Activated CD8-positive, alpha-beta memory T cell treated with anti-CD3 and anti-CD28 coated beads, Interleukin-2, amount 10 ng/mL, durations not matched to agents 7 days and 5 days (primary cell): ENCODE data around the gene SIRPA. TPM values are rescaled to one million over a fixed set of nuclear protein-coding genes. Genes with fewer than 3 reads are reported as not detected.

Experiments
- ATAC-seq: fragments of 150-1000 bp; cut with Tn5 transposase; one replicate; pipeline ENCODE4 v1.10.0; 2021; ENCODE audit warnings: moderate library complexity
- CTCF ChIA-PET: fragments of 350-600 bp; sonication (Branson Sonifier 250); formaldehyde crosslinking; loops from one replicate; lab custom pipeline; 2021; ENCODE audit warnings: antibody characterized with exemption; lab: Charles Lee
- DNase-seq: peaks from one replicate; pipeline ENCODE4 v3.0.0-alpha.2; 2020
- H3K27ac Mint-ChIP-seq: one replicate; pipeline ENCODE4 v1.8.0; 2021; ENCODE audit warnings: mild to moderate bottlenecking, mixed read lengths
- H3K27me3 Mint-ChIP-seq: one replicate; pipeline ENCODE4 v1.8.0; 2021; ENCODE audit warnings: mixed read lengths
- H3K36me3 Mint-ChIP-seq: one replicate; pipeline ENCODE4 v1.8.0; 2021; ENCODE audit warnings: mild to moderate bottlenecking, mixed read lengths
- H3K4me1 Mint-ChIP-seq: one replicate; pipeline ENCODE4 v1.8.0; 2021; ENCODE audit warnings: mixed read lengths
- H3K4me3 Mint-ChIP-seq: one replicate; pipeline ENCODE4 v1.8.0; 2021; ENCODE audit warnings: mild to moderate bottlenecking, moderate library complexity, mixed read lengths
- H3K9me3 Mint-ChIP-seq: one replicate; pipeline ENCODE4 v1.8.0; 2022; ENCODE audit warnings: low read depth, mixed read lengths
- total RNA-seq, 2 experiments: library from RNA; stranded (reverse); gene quantifications; one replicate each; pipeline ENCODE4 v1.2.3, GENCODE V29; 2021

Gene SIRPA
- total RNA-seq, 2 experiments from 2014 or later, result not detected

- CTCF ChIA-PET, result no interaction called here
- peaks cover 30% of the 10 kb centered on the region for H3K27me3 Mint-ChIP-seq
- no peak for ATAC-seq
- no peaks in the 10 kb centered on the region for H3K9me3 Mint-ChIP-seq
- H3K27ac Mint-ChIP-seq, result no peak overlapping the region
- H3K4me3 Mint-ChIP-seq, result no peak overlapping the region
- no peaks in the 10 kb centered on the region for H3K36me3 Mint-ChIP-seq
- H3K4me1 Mint-ChIP-seq, result peaks cover 7% of the 10 kb centered on the region
- no peak for DNase-seq
Observed at GRCh38 chr20:1885940-1886693, 9.1 kb upstream of the SIRPA start.

GRCh38 chr20:1887321-1887720 is 7.9 kb upstream of the SIRPA start:
- ATAC-seq, result no peak
- H3K27me3 Mint-ChIP-seq, result peaks cover 38% of the 10 kb centered on the region
- H3K36me3 Mint-ChIP-seq, result no peaks in the 10 kb centered on the region
- H3K27ac Mint-ChIP-seq, result no peak overlapping the region
- DNase-seq, result no peak
- H3K9me3 Mint-ChIP-seq, result no peaks in the 10 kb centered on the region
- H3K4me3 Mint-ChIP-seq, result no peak overlapping the region
- CTCF ChIA-PET, result no interaction called here
- peaks cover 5% of the 10 kb centered on the region for H3K4me1 Mint-ChIP-seq

DNA sequence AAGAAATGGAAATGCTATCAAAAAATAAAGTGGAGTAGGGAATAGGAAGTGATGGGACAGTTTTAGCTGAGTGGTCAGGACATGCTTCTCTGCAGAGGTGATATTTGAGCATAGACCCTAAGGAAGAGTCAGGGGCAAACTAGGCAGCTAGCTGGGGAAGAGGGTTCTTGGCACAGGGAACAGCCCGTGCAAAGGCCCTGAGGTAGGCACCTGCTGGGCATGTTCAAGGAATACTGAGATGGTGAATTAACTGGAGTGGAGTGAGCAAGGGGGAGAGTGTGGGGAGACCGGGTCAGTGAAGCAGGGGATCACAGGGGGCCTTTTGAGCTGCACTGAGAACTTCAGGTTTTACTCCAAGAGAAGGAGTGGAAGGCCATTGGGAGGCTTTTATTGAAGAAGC is 7.5 kb upstream of the SIRPA start:
- DNase-seq (no peak), ATAC-seq (no peak)
- Mint-ChIP-seq H3K36me3 (no peaks in the 10 kb centered on the region), H3K27me3 (peaks cover 41% of the 10 kb centered on the region), H3K4me3 (no peak overlapping the region), H3K27ac (no peak overlapping the region), H3K9me3 (no peaks in the 10 kb centered on the region), H3K4me1 (peaks cover 4% of the 10 kb centered on the region)
- CTCF ChIA-PET, result no interaction called here

GRCh38 chr20:1888796-1889463 is 6.3 kb upstream of the SIRPA start:
- Mint-ChIP-seq H3K27me3 (peaks cover 50% of the 10 kb centered on the region), H3K27ac (no peak overlapping the region), H3K9me3 (no peaks in the 10 kb centered on the region), H3K4me3 (no peak overlapping the region), H3K4me1 (no peaks in the 10 kb centered on the region), H3K36me3 (no peaks in the 10 kb centered on the region)
- CTCF ChIA-PET, result no interaction called here
- no peak for DNase-seq
- ATAC-seq, result no peak

DNA sequence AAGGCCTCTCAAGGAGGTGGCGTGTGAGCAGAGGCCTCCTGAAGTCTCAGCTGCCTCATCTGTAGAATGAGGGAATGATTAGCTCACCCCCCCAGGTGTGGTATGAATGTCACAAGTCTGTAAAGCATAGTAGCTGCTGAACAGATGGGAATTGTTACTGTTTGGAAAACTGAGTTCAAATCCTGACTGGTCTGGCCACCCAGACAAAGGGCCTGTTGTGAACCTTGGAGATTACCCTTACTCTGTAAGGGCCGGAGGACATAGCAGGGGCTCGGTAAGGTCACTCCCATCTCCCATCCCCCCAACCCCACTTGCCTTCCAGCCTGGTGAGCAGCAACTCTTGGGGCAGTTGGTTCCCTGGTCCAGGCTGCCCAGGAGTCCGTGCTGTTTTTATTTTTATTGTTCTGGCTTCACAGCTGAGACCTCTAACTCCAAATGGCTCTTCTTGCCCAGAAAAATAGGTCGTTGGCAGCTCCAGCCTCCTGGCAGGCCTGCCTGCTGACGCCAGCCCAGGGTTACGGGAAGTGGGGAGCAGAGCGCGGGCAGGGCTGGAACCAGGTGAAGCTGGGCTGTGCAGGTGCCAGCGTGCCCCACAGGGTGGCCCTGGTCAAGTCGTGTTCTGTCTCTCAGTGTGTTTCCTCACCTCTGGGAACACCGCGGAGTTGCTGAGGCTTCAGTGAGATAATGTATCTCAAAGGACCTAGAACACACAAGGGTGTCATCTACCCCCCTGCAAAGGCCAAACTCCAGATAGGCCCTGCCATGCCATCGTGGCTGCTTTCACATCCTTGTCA is 4.5 kb upstream of the SIRPA start:
- DNase-seq (no peak), ATAC-seq (no peak)
- Mint-ChIP-seq H3K27me3 (peaks cover 54% of the 10 kb centered on the region), H3K4me3 (no peak overlapping the region), H3K9me3 (no peaks in the 10 kb centered on the region), H3K4me1 (no peaks in the 10 kb centered on the region), H3K27ac (no peak overlapping the region), H3K36me3 (no peaks in the 10 kb centered on the region)
- CTCF ChIA-PET, result no interaction called here

GRCh38 chr20:1891263-1892118 is 3.7 kb upstream of the SIRPA start:
- DNase-seq, result no peak
- Mint-ChIP-seq H3K9me3 (no peaks in the 10 kb centered on the region), H3K27ac (no peak overlapping the region), H3K27me3 (peaks cover 62% of the 10 kb centered on the region), H3K4me3 (no peak overlapping the region), H3K36me3 (no peaks in the 10 kb centered on the region), H3K4me1 (no peaks in the 10 kb centered on the region)
- ATAC-seq, result no peak
- CTCF ChIA-PET, result no interaction called here

GRCh38 chr20:1892119-1892385 is 3.2 kb upstream of the SIRPA start:
- ATAC-seq (no peak), DNase-seq (no peak)
- Mint-ChIP-seq H3K4me3 (no peak overlapping the region), H3K27me3 (peaks cover 66% of the 10 kb centered on the region), H3K36me3 (no peaks in the 10 kb centered on the region), H3K9me3 (no peaks in the 10 kb centered on the region), H3K27ac (no peak overlapping the region), H3K4me1 (no peaks in the 10 kb centered on the region)
- CTCF ChIA-PET, result no interaction called here

- no peak for DNase-seq
- Mint-ChIP-seq H3K27ac (no peak overlapping the region), H3K27me3 (peaks cover 71% of the 10 kb centered on the region), H3K36me3 (no peaks in the 10 kb centered on the region), H3K4me3 (no peak overlapping the region), H3K9me3 (no peaks in the 10 kb centered on the region), H3K4me1 (no peaks in the 10 kb centered on the region)
- ATAC-seq, result no peak
- CTCF ChIA-PET, result no interaction called here
Observed at GRCh38 chr20:1893721-1894470, 1.3 kb upstream of the SIRPA start.

DNA sequence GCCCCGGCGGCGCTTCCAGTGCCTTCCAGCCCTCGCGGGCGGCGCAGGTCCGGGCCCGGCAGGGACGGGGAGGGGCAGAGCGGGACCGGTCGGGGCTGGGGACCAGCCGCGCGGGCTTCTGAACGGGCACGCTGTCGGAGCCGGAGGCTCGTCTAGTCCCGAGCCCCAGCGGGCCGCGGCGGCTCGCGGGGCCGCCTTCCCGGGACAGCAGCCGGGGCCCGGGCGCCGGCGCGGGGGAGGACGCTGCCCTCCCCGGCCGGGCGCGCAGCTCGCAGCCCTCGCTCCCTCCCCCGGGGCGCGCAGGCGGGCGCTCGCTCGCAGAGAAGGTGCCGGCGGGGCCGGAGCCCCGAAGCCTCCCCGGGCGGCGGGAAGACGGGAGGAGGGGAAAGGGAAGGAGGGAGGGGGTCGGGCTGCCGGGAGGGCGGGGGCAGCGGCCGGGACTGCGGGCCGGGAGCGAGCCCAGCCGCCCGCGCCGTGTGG is 696 bp upstream of the SIRPA start:
- CTCF ChIA-PET, result no interaction called here
- Mint-ChIP-seq H3K4me3 (no peak overlapping the region), H3K27ac (no peak overlapping the region), H3K36me3 (no peaks in the 10 kb centered on the region), H3K4me1 (no peaks in the 10 kb centered on the region), H3K27me3 (peaks cover 77% of the 10 kb centered on the region), H3K9me3 (no peaks in the 10 kb centered on the region)
- ATAC-seq (peak; percentile 45), DNase-seq (no peak)

DNA sequence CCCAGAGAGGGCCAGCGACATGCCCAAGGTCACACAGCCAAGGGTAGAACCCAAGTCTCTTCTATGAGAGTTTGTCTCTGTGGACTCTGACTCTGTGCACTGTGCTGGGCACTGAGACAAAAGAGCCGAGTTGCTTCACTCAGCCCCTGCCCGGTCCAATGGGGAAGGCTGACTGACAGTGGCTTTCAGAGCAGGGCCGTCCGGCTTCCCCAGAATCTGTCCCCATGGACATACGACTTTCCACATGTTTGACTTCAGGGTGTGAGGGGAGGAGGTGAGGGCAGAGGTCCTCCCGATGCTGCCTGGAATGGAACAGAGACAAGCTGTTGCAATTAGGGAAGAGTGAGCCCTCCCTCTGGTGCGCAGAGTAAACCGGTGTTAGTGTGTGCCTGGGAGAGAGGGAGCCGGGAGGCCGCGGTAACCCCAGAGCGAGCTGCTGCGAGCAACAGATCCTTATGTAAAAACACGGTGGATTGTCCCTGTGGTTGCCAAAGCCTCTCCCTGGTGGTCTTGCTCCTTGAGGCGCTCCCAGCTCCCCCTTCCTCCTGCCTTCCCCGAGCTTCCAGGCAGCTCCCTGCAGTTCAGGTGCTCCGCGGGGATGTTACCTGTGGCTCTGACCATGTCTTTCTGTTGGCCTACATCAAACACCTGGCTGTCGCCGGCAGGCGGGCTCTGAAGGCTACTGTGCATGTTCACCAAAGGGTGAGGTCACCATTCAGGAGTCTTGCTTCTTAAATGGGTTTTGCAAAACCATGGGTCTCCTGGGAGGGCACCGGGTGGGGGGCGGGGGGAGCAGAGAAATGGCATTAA is 672 bp downstream of the SIRPA start:
- Mint-ChIP-seq H3K9me3 (no peaks in the 10 kb centered on the region), H3K27me3 (peaks cover 76% of the 10 kb centered on the region), H3K4me1 (no peaks in the 10 kb centered on the region), H3K4me3 (no peak overlapping the region), H3K27ac (no peak overlapping the region), H3K36me3 (no peaks in the 10 kb centered on the region)
- DNase-seq (no peak), ATAC-seq (no peak)
- CTCF ChIA-PET, result no interaction called here

DNA sequence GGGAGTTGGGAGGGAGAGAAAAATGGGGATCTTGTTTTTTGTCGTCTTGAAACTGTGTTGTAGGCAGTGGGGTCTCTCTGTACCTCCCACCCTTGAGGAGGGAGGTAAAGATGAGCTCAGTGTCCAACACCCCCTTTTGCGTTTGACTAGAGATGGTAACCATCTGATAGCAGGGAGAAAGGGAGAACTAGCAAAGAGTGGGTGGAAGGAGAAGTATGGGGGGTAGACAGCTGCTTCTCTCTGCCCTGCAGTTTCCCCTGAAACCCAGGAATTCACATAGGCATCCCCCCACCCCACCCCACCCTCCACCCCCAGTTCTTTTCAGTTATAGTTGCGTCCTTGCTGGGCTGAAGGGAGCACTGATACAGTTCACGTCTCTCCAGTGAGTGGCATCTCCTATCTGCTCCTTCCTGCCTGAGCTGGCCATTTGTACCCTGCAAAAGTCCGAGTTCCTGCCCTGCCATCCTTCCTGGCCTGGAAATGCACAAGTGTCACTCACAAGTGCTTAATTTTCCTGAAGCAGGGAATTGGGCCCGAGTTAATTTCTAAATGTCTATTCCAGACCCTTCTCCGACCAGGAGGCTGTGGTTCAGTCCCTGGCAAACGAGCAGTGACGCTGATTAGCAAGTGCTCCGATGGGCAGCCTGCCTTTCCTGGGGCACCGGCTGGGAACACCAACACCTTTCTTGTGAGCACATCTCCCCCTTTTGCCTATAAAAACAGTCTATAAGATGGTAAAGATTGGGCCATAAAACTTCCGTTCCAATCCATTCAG is 1.5 kb downstream of the SIRPA start:
- Mint-ChIP-seq H3K9me3 (no peaks in the 10 kb centered on the region), H3K4me3 (no peak overlapping the region), H3K27me3 (peaks cover 72% of the 10 kb centered on the region), H3K27ac (no peak overlapping the region), H3K4me1 (no peaks in the 10 kb centered on the region), H3K36me3 (no peaks in the 10 kb centered on the region)
- ATAC-seq (no peak), DNase-seq (no peak)
- CTCF ChIA-PET, result no interaction called here
